Ovary (tissue), 9 donors: ENCODE measurements around the gene SOHLH1. TPM values are rescaled to one million over a fixed set of nuclear protein-coding genes. Genes with fewer than 3 reads are reported as not detected.

Source experiments
- DNase-seq, 5 donors: peaks; one replicate each; pipeline ENCODE4 v3.0.0-alpha.2; 2019 to 2020
- H3K27ac ChIP-seq, 2 donors: fragments of 200-600 bp; one replicate each; pipeline versions ENCODE4 v1.5.1 to v1.8.0; 2019 to 2022
- H3K27me3 ChIP-seq: fragments of 200-600 bp; one replicate; pipeline ENCODE4 v1.8.0; 2022
- H3K36me3 ChIP-seq: fragments of 200-600 bp; sonication (generic); one replicate; pipeline ENCODE4 v1.5.1; 2019
- H3K4me1 ChIP-seq: one replicate; pipeline ENCODE4 v1.8.1; 2013; ENCODE audit warnings: mild to moderate bottlenecking, moderate library complexity; ENCODE audit not compliant: insufficient read depth
- H3K4me3 ChIP-seq: fragments of 200-600 bp; sonication (generic); one replicate; pipeline ENCODE4 v1.5.1; 2017
- H3K9me3 ChIP-seq, 2 donors: fragments of 200-600 bp in 1 of 2; sonication (generic) in 1 of 2; one replicate each; pipeline versions ENCODE4 v1.5.1 to v1.8.1; 2013 to 2019; ENCODE audit warnings: mild to moderate bottlenecking in 1 of 2, moderate library complexity in 1 of 2
- EP300 ChIP-seq: sonication (generic); formaldehyde crosslinking; IDR thresholded peaks from one replicate; pipeline ENCODE4 v1.6.1; 2017; ENCODE audit warnings: antibody characterized with exemption
- POLR2A ChIP-seq: fragments of 450-650 bp; IDR thresholded peaks from one replicate; pipeline ENCODE4 v1.6.1; 2017; ENCODE audit warnings: antibody characterized with exemption, mild to moderate bottlenecking, moderate library complexity
- WGBS, 3 donors: extraction: QIAGEN DNeasy Blood & Tissue Kit in 1 of 3; methylation state at CpG; one replicate each; pipeline versions ENCODE4 v1.1.5 to v1.1.7; 2013 to 2017; 5-methylcytosine and 5-hydroxymethylcytosine counted together
- intact Hi-C, 4 donors: fragments of 100-400 bp; cut with DNase I; formaldehyde crosslinking; loops; one replicate each; pipeline versions ENCODE4 v1.11.0 to v1.15.1; 2022 to 2023
- polyA plus RNA-seq, 2 donors: library from polyadenylated mRNA; stranded (reverse); fragments of 200-250 nt in 1 of 2; fragments of 350-450 nt in 1 of 2; fragmentation: Illumina TruSeq in 1 of 2; extraction: RNeasy Lipid Tissue Mini Kit (QIAGEN cat#74804) in 1 of 2; gene quantifications; one replicate each; pipeline ENCODE4 v1.2.3, GENCODE V29; 2013 to 2014
- total RNA-seq, 7 donors: library from RNA; depleted of rRNA in 2 of 7; stranded (reverse); fragments of >200 nt in 2 of 7; fragmentation: NEBNext Ultra II Directional in 3 of 7; extraction: Animal tissue kit (Norgen Biotek cat#: 25700) in 3 of 7; gene quantifications; one replicate each; pipeline versions ENCODE4 v1.1.0 to v1.2.4, GENCODE V29; 2016 to 2023
- TF ChIP-seq, protein P1 (sequence below), 3 donors: fragments of 450-650 bp in 2 of 3; fragments of 200-600 bp in 1 of 3; IDR thresholded peaks; one replicate each; pipeline versions ENCODE4 v1.5.1 to v1.8.0; 2016 to 2022; ENCODE audit warnings: antibody characterized with exemption in 3 of 3, mild to moderate bottlenecking in 1 of 3
- donor health status: DM: no; HTN: no; CAD: no; lungs with moderate emphysema.
- donor health status: DM: no; HTN: no; CAD: no.
- donor health status: Bipolar disorder and iron deficiency.
- donor health status: DM: yes; HTN: yes; CAD: no.
- donor health status: DM: no; HTN: no; CAD: no.
- donor health status: DM: yes; HTN: yes; CAD: no.

The SOHLH1 gene
- total and polyA plus RNA-seq, 9 donors, result 0.17 to 0.36 TPM; not detected in 7

DNA sequence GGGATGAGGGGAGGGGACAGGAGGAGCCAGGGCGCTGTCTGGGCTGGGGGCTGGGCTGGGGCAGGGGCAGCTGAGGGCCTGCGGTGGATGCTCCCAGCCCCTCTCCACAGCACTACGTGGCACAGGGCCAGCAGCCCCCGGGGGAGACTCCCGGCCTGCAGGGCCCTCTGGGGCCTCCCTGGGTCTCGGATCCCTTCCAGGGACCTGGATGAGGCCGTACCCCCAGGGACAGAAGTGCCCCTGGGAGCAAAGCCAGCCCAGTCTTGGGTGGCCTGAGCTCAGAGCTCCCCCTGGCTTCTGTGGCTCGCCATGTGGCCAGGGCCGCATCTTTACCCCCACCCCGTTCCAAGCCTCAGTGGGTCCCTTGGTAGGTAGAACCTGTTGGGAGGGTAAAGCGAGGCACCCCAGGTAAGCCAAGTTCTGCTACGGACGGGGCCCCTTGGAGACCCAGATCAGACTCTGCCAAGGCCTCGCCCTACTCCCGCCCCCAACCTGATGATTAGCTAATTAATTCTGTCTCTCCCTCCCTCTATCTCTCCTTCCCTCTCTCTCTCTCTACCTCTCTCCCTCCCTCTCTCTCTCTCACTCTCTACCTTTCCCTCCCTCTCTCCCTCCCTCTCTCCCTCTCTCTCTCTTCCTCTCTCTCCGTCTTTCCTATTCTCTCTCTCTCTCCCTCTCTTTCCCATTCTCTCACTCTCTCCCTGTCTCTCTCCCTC is 27.0 kb upstream of the SOHLH1 start:
- TF ChIP-seq EP300 (no peak), POLR2A (no peak)
- TF ChIP-seq, protein P1, sequence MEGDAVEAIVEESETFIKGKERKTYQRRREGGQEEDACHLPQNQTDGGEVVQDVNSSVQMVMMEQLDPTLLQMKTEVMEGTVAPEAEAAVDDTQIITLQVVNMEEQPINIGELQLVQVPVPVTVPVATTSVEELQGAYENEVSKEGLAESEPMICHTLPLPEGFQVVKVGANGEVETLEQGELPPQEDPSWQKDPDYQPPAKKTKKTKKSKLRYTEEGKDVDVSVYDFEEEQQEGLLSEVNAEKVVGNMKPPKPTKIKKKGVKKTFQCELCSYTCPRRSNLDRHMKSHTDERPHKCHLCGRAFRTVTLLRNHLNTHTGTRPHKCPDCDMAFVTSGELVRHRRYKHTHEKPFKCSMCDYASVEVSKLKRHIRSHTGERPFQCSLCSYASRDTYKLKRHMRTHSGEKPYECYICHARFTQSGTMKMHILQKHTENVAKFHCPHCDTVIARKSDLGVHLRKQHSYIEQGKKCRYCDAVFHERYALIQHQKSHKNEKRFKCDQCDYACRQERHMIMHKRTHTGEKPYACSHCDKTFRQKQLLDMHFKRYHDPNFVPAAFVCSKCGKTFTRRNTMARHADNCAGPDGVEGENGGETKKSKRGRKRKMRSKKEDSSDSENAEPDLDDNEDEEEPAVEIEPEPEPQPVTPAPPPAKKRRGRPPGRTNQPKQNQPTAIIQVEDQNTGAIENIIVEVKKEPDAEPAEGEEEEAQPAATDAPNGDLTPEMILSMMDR (IDR thresholded peaks at IDR 0.05), result no peak
- 51 to 69% (median 52%) methylated on average over 12 to 16 of the region's 16 CpGs for WGBS, 3 donors
- H3K27me3 ChIP-seq, result no peaks in the 10 kb centered on the region

DNA sequence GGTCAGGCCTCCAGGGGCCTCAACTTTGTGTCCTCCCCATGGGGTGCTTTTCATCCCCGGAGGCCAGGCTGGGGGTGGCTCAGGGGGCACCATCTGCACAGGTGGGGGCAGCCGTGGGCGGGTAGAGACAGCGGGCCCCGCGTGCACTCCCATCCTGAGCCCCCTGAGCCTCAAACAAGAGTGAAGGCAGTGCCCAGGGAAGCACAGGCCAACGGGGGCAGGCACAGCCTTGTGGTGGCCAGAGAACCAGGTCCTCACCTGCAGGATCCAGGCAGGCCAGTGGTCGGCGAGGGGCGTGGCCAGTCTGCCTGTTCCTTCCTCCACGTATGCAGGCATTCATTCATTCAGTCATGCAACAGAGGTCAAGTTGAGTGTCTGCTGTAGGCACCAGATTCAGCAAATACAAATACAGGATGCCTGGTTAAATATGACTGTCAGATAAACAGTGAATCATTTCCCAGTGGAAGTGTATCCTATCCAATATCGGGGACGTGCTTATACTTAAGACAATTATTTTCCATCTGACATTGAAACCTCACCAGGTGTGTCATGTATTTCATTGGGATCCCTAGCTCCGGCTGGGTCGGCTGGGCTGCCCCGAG is 25.0 kb upstream of the SOHLH1 start:
- intact Hi-C loops, result no loop called here
- Histone ChIP-seq H3K36me3 (no peaks in the 10 kb centered on the region), H3K4me1 (no peaks in the 10 kb centered on the region), H3K4me3 (no peak overlapping the region), H3K27me3 (no peaks in the 10 kb centered on the region), H3K9me3 (no peaks in the 10 kb centered on the region), H3K27ac (no peak overlapping the region)
- no peak for DNase-seq
- no peak for TF ChIP-seq POLR2A
- no peak for TF ChIP-seq EP300
- TF ChIP-seq, protein P1 (IDR thresholded peaks at IDR 0.05), result no peak
- WGBS, 3 donors, result 74 to 83% (median 76%) methylated on average over 15 to 16 of the region's 16 CpGs

More for the DNA sequence above, 27.0 kb upstream of the SOHLH1 start:
- intact Hi-C loops, result no loop called here
- no peak overlapping the region for H3K27ac ChIP-seq
- H3K4me3 ChIP-seq, result no peak overlapping the region
- H3K9me3 ChIP-seq, result no peaks in the 10 kb centered on the region
- H3K36me3 ChIP-seq, result no peaks in the 10 kb centered on the region
- no peaks in the 10 kb centered on the region for H3K4me1 ChIP-seq
- DNase-seq, result no peak

DNA sequence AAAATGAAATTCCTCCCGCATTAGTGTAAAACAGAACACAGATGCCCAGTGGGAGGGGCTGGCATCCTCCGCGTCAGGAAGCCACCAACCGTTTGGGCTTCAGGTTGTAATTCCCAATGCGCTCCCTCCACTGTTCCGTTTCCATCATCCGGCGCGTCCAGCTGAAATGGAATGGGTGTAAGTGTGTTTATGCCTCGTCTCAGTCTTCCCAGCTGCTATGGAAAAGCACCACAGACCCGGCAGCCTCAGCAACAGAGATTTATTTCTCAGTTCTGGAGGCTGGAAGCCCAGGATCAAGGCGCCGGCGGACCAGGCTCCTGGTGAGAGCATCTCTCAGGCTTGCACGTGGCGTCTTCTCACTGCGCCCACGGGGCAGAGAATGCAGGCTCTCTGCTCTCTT is 23.1 kb upstream of the SOHLH1 start:
- no peak for DNase-seq
- TF ChIP-seq, protein P1 (IDR thresholded peaks at IDR 0.05), result no peak
- TF ChIP-seq EP300, result no peak
- TF ChIP-seq POLR2A, result no peak
- Histone ChIP-seq H3K27ac (no peak overlapping the region), H3K9me3 (no peaks in the 10 kb centered on the region), H3K4me1 (no peaks in the 10 kb centered on the region), H3K27me3 (no peaks in the 10 kb centered on the region), H3K4me3 (no peak overlapping the region), H3K36me3 (no peaks in the 10 kb centered on the region)
- 69 to 75% (median 72%) methylated on average over 18 of the region's 18 CpGs for WGBS, 3 donors
- intact Hi-C loops, result no loop called here

DNA sequence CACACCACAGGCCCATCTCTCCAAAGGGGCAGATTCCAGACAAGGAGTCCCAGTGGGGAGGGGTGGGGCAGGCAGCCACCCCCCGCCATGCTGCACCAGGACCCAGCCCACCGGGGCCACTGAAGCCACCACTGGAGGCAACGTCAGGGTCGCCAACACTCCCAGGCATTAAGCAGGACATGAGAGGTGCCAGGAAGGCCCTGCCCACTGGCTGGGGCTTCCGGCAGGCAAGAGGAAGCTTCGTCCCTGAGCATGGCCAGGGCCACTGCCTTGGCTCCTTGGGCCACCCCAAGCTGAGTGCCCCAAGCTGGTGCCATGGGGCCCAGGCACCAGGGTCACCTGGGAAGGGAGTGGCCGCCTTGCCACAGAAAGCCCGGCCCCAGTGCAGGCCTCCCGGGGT is 20.2 kb upstream of the SOHLH1 start:
- 90 to 91% (median 90%) methylated on average over 9 of the region's 9 CpGs for WGBS, 3 donors
- no peak for TF ChIP-seq EP300
- TF ChIP-seq, protein P1 (IDR thresholded peaks at IDR 0.05), result no peak
- TF ChIP-seq POLR2A, result no peak
- H3K27ac ChIP-seq, result no peak overlapping the region
- H3K27me3 ChIP-seq, result no peaks in the 10 kb centered on the region
- no peak for DNase-seq
- intact Hi-C loops, result loop anchor here in 1 of 4 donors (2.0 kb wide), 1 partner anchor 19 kb away; no protein-coding TSS in a partner anchor
- no peaks in the 10 kb centered on the region for H3K36me3 ChIP-seq
- no peaks in the 10 kb centered on the region for H3K9me3 ChIP-seq
- H3K4me3 ChIP-seq, result no peak overlapping the region
- no peaks in the 10 kb centered on the region for H3K4me1 ChIP-seq
